ENCODE measurements around the gene EFTUD2.

- TF ChIP-seq CTCF (IDR thresholded peaks at IDR 0.05; ENCODE audit: control extremely low read depth in 1 of 3, insufficient read depth in 1 of 3, low read depth in 1 of 3, low read length in 3 of 3) = peak in 2 of 3 experiments; percentile 39 to 61; a peak in 2 of 4 replicates
- TF ChIP-seq EZH2 (IDR thresholded peaks at IDR 0.05; ENCODE audit: low read depth, low read length, severe bottlenecking) = no peak
- TF ChIP-seq ZNF274 (IDR thresholded peaks at IDR 0.05; ENCODE audit: borderline replicate concordance, extremely low read depth, low read length) = no peak
- TF ChIP-seq EP300 (IDR thresholded peaks at IDR 0.05; ENCODE audit: borderline replicate concordance in 1 of 2, low read depth in 2 of 2, low read length in 2 of 2) = no peak
- no peak for TF ChIP-seq SP4 (IDR thresholded peaks at IDR 0.05; ENCODE audit: low read length)
- no peak for TF ChIP-seq TAF1 (IDR thresholded peaks at IDR 0.05; ENCODE audit: low read depth, low read length)
- TF ChIP-seq KDM1A (IDR thresholded peaks at IDR 0.05; ENCODE audit: borderline replicate concordance, low read length) = no peak
- TF ChIP-seq CBX8 (IDR thresholded peaks at IDR 0.05; ENCODE audit: borderline replicate concordance, low read depth, low read length) = no peak
- no peak for TF ChIP-seq ASH2L (IDR thresholded peaks at IDR 0.05; ENCODE audit: low read length)
Observed at GRCh38 chr17:44878627-44879221, 20.5 kb downstream of the EFTUD2 start.
